Globus pallidus (tissue), 1 donor: ENCODE data around the gene TBC1D19.

ENCODE experiments used
- DNase-seq: peaks from one replicate; pipeline ENCODE4 v3.0.0-alpha.2; 2015; ENCODE audit warnings: low spot score

TBC1D19 gene

DNA sequence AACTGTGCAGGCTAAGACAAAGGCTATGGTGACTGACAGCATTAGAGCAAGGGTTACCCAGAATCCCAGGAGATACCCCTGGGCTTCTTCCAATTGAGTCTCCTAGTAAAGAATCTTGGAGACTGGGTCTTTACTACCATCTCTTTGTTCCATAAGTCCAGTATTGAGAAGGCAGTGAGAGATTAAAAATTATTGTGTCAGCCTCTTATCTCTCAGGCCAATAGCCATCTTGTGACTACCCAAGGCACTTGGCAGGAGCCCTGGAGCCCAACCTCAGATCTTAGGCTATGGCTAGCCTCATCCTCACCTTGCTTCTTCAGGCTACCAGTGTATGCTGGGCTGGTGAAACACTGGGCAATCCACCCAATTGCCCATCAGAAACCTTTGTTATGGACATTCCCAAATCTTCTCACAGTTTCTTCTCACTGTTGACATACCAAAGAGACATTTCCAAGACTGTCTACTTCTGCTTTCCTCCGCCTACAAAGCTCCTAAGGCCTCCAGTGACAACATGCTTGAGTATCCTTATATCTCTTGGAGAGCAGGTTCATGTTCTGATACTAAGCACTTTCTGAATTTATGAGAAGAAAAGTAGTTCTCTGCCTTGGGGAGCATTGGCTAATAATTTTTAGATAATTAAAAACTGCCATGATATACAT lies 200.5 kb downstream of the TBC1D19 start:
- no peak for DNase-seq

DNA sequence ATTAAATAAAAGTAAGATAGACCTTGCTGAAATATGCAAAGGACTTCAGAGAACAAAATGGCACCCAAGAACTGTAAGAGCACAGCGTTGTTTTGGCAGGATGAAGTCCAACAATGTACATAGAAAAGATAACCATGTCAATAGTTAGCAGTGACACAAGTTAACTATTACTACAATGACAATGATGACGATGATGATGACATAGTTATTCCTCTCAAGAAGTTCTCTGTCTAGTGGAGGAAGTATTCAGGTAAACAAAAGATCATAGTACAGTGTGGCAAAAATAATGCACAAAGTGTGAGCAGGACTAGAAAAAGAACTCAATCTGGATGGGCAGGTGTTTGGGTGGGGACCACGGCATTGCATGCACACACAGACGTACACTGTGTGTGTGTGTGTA lies 201.4 kb downstream of the TBC1D19 start:
- no peak for DNase-seq

DNA sequence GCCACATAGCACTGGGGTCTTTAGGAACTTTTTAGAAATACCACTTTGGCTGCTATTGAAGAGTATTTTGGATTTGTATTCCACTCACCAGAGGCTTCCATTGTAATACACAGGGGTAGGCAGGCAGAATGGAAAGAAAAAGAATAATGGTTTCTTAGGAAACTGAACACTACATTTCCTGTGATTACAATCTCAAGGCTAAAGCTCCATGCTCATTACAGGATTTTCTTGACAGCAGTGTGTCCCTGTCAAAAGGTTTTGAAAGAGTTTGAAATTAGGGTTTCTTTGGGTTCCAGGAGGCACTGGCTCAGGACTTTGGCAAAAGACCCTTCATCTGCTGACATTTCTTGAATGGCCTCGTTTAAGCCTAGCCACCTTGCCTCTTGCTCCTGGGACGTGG lies 201.9 kb downstream of the TBC1D19 start:
- no peak for DNase-seq

DNA sequence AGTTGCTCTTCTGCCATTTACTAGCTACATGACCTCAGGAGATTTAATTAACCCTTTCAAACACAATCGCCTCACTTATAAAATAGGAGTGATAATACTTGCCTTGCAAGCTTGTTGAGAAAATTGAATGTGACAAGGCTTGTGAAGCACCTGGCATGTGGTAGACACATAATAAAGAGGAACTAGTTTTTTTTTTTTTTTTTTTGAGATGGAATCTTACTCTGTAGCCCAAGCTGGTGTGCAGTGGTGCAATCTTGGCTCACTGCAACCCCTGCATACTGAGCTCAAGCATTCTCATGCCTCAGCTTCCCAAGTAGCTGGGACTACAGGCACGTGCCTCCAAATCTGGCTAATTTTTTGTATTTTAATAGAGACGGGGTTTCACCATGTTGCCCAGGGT lies 203.0 kb downstream of the TBC1D19 start:
- DNase-seq, result no peak

DNA sequence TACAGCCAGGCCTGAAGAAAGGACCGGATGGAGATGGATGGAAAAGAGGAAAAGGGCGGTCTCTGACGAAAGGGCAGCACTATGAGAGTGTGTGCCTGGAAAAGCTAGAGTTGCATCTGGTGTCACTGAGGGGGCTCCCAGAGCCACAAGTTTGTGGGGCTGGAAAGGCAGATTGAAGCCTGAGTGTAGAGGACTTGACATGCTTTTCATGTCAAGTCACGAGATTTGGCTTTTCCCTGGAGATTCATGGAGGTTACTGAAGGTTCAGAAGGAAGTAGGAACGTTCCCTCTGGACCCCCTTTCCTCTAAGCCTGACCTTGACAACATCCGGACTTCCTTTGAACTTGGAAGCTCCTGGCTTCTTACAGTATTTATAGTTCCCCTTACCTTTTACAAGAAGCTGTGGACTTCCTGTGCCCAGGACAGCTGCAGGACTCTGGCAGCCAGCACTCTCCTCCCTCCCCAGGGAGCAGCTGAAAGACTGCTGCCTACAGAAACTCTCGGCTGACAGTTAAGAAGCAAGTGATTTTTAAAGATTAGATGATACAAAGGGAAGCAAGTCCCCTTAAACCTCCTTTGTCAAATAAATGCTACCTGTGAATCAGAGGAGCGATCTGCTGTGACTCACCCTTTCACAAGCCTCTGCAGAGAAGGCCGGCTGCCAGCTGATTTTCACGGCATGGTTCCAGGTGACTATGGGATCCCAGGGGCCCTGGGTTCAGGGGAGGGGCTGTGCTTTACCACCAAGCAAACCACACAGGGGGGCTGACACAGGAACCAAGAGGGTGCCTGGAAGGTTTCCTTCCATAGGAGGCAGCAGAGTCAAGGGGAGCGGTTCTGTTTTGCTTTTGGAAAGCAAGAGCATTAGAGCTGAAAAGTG lies 203.8 kb downstream of the TBC1D19 start:
- no peak for DNase-seq

DNA sequence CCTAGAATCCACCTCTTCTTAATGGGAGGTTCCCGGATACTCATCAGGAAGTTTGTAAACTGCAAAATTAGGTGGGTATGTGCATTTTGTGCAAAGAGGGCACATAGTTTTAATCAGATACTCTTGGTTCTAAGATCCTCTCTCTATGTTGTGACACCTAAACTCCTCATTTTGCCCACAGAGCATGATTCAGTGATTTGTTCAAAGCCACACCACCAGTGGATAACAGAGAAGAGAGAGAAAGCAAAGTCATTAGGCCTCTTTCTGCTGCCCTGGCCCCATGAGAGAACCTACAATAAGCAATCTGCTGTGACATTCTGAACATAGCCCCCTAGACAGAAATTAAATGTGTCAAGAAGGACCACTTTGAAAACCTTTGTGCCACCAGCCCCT lies 204.5 kb downstream of the TBC1D19 start:
- no peak for DNase-seq

DNA sequence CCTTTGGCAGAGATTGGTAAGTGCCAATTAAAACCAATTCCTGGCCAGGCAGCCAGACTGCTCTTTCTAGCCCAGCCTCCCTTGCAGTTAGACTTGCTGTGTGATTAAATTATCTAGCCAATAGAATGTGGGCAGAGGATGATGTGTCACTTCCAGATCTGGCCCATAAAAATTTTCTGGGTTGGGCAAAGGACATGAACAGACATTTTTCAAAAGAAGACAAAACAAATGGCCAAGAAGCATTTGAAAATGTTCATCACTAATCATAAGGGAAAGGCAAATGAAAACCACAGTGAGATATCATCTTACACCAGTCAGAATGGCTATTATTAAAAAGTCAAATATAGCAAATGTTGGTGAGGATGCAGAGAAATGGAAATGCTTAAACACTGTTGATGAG lies 205.3 kb downstream of the TBC1D19 start:
- DNase-seq, result no peak

DNA sequence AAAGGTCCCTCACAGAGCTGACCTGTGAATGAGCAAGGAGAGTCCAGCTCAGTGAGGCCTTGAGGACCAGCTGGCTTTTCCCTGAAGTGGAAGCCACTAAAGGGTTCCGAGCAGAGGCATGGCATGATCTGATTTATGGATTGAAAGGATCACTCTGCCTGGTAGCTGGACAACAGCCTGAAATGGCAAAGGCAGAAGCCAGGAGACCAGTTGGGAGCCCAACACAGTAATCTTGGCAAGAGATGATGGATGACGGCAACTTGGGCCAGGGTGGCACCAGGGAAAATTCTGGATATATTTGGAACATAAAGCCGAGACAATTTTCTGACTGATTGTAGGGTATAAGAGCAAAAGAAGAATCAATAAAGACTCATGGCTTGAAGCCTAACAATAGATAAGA lies 207.5 kb downstream of the TBC1D19 start:
- no peak for DNase-seq

DNA sequence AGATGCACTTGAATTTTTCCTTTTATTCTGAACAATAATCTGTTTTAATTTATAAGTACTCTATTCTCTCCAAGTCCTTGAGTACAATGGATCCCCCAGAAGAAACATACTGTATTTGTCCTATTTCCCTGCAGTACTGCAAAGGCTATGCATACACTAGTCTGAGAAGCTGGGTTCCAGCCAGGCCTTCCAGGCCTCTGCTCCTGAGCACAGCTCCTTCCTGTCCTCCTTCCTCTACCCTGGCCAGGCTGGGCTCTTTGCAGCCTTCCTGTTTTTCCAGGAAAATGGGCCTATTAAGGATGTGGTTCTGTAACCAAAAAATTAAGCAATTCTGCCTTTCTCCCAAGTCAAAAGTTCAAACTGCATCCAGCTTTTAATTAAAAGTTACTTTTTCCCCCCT lies 208.8 kb downstream of the TBC1D19 start:
- DNase-seq, result no peak

DNA sequence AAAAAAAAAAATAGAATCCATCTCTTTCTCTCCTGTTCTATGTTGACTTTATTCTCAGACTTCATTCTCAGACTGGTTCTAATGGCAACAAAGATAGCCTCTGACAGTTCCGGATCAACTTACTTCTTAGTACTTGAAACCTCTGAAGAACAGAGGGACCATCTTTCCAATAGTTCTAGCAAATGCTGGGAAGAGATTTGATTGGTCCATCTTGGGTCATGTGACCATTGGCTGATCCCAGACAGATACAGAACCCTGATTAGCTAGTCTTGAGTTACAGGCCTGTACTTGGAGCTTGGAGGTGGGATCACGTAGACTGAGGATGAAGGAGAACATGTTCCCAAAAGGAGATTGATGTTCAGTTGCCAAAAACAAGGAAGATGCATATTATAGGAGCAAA lies 209.9 kb downstream of the TBC1D19 start:
- no peak for DNase-seq

DNA sequence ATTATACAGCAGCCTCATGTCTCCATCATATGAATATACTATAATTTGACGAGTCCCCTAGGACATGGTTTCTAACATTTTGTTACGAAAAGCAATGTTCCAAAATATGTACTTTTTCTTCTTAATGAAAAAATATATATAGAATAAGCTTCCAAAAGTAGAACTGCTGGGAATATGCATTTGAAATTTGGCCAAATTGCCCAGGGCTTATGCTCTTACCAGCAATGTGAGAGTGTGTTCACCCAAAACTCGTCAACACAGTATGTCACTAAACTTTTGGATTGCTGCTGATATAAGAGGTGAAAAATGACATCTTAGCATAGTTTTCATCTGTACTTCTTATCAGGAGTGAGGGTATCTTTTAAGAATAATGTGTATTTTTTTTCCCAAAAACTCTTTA lies 212.2 kb downstream of the TBC1D19 start:
- no peak for DNase-seq

DNA sequence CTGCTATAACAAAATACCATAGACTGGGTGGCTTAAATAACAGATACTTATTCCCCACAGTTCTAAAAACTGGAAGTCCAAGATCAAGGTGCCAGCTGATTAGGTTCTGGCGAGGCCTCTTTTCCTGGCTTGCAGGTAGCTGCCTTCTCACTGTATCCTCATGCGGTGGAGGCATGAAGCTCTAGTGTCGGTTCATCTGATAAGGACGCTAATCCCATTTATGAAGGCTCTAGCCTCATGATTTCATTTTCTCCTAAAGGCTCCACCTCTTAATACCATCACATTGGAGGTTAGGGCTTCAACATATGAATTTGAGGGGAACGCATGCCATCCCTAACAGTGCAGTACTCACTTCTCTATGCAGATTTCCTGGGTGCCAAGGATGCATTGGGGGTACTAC lies 218.9 kb downstream of the TBC1D19 start:
- DNase-seq, result no peak

DNA sequence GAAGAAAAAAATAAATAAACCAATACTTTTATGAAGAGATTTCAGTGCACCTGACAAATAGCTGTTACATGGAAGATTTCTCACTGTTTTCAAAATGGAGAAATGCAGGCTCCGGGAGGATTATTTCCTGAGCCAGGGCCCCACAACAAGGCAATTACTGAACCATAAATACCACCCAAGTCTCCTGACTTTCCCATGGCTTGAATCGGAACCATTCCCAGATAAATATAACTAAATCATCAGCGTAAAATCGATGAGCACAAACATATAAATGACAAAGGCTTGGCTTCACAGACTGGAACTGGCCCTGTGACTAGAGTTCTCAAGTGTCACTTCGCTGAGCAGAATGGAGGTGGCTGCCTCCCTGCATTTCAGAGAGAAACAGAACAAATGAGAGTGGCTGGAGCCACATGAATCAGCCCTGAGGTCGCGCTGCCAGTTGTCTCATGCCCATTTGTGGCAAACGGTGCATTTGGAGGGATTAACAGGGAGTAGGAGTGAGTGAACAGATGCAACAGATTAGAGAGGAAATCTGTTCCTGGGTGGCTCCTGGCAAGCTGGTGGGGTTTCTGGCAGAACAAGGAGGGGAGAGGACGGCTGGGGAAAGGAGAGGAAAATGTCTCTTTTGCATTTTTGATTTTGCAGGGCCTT lies 219.5 kb downstream of the TBC1D19 start:
- no peak for DNase-seq

DNA sequence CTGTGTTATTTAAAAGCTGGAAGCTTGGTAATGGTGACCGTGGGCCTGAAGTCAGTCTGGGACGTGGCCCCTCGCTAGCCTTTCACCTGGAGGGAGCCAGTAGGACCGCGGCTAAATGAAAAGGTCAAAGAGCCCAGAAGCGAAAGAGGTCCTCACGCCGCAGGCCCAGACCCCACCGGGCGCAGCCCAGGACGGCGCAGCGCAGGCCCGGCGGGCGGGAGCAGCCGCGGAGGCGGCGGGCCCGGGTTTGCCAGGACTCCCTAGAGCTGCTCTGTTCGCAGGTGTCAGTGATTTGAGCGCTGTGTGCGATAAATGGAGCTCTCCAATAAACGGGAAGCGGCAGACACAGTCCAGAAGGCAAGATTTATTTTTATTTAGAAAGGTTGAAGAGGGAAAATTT lies 220.6 kb downstream of the TBC1D19 start:
- DNase-seq, result no peak

DNA sequence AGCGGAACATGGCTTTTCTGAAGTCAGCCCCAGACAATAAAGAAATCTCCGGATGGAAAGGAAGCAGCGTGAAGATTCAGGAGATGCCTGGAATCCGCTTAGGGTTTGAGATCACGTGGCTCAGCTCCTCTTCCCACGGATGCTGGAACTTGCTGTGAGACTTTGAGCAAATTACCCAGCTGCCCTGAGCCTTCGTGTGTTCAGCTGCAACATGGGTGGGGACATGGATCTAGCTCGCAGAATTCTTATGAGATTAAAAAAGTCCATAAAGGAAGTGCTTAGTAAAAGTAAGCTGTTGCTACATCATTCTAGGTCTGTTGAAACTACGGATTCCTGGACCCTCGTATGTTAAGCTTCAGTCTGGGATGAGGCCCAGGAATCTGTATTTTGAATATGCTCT lies 221.0 kb downstream of the TBC1D19 start:
- no peak for DNase-seq
